Measurements from ENCODE around the gene PRSS21. TPM values are rescaled to one million over a fixed set of nuclear protein-coding genes. Genes with fewer than 3 reads are reported as not detected.
A peak's percentile ranks its signal among the peaks of the same experiment; 100 is the strongest.

PRSS21 gene
- total RNA-seq, 1 donor from 2014 or later, result 26.5 TPM

DNA sequence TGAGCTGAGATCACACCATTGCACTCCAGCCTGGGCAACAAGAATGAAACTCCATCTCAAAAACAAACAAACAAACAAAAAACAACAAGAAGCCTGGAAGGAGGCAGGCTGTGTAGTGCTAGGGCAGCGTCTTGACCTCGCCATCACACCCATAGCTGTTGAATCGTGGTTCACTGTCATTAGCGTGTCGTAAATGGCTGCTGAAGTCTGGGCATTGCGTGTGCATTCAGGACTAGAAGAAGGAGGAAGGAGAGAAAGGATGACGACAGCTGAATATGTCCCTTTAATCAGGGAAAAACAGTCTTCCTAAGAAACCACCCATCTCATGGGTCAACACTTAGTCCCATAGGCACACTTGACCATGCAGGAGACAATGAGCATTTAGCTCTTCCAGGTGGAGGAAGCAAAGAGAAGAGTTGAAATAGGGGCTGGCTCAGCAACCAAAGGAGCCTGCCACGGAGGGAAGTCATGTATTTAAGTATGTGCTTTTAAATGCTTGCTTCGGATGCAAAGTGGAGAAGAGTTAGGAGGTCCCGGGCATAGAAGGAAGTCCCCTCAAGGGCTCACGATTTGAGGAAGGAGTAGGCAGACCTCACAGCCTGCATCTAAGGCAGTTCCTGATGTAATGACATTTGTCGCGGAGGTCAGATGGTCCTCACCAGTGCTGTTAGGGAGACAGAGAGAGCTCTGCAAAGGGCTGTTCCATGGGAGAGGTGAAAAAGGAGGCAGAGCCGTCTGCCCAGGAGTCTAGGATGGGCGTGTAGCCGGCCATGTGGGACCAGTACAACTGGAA, 32.1 kb downstream of the PRSS21 start:
- Histone ChIP-seq H3K27me3 (ENCODE audit: low read depth) (peaks cover 19% of the 10 kb centered on the region), H3K36me3 (no peaks in the 10 kb centered on the region), H3K4me3 (no peak overlapping the region), H3K27ac (no peak overlapping the region), H3K9me3 (no peaks in the 10 kb centered on the region), H3K4me1 (no peaks in the 10 kb centered on the region)
- no peak for ATAC-seq
- intact Hi-C loops (cut with DNase I), result no loop called here
- DNase-seq, result no peak
- TF ChIP-seq, protein P1, sequence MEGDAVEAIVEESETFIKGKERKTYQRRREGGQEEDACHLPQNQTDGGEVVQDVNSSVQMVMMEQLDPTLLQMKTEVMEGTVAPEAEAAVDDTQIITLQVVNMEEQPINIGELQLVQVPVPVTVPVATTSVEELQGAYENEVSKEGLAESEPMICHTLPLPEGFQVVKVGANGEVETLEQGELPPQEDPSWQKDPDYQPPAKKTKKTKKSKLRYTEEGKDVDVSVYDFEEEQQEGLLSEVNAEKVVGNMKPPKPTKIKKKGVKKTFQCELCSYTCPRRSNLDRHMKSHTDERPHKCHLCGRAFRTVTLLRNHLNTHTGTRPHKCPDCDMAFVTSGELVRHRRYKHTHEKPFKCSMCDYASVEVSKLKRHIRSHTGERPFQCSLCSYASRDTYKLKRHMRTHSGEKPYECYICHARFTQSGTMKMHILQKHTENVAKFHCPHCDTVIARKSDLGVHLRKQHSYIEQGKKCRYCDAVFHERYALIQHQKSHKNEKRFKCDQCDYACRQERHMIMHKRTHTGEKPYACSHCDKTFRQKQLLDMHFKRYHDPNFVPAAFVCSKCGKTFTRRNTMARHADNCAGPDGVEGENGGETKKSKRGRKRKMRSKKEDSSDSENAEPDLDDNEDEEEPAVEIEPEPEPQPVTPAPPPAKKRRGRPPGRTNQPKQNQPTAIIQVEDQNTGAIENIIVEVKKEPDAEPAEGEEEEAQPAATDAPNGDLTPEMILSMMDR (IDR thresholded peaks at IDR 0.05), result no peak

GRCh38 chr16:2852003-2852730, 35.1 kb downstream of the PRSS21 start:
- peak; percentile 38 for DNase-seq
- intact Hi-C loops (cut with DNase I), result no loop called here

GRCh38 chr16:2852731-2853507, 35.9 kb downstream of the PRSS21 start:
- peaks cover 21% of the 10 kb centered on the region for H3K27me3 ChIP-seq (ENCODE audit: low read depth)
- no peak overlapping the region for H3K4me3 ChIP-seq
- H3K4me1 ChIP-seq, result no peaks in the 10 kb centered on the region
- ATAC-seq (no peak), DNase-seq (no peak)
- TF ChIP-seq, protein P1 (IDR thresholded peaks at IDR 0.05), result no peak
- H3K9me3 ChIP-seq, result peaks cover 8% of the 10 kb centered on the region
- H3K36me3 ChIP-seq, result no peaks in the 10 kb centered on the region
- intact Hi-C loops (cut with DNase I), result no loop called here
- no peak overlapping the region for H3K27ac ChIP-seq

More at GRCh38 chr16:2852003-2852730, 35.1 kb downstream of the PRSS21 start:
- H3K9me3 ChIP-seq, result peaks cover 8% of the 10 kb centered on the region
- H3K4me3 ChIP-seq, result no peak overlapping the region
- ATAC-seq, result no peak
- H3K27me3 ChIP-seq (ENCODE audit: low read depth), result peaks cover 19% of the 10 kb centered on the region
- H3K36me3 ChIP-seq, result no peaks in the 10 kb centered on the region
- H3K27ac ChIP-seq, result no peak overlapping the region
- TF ChIP-seq, protein P1 (IDR thresholded peaks at IDR 0.05), result no peak
- H3K4me1 ChIP-seq, result no peaks in the 10 kb centered on the region

- intact Hi-C loops (cut with DNase I), result no loop called here
- peaks cover 8% of the 10 kb centered on the region for H3K9me3 ChIP-seq
- TF ChIP-seq, protein P1 (IDR thresholded peaks at IDR 0.05), result no peak
- H3K4me1 ChIP-seq, result no peaks in the 10 kb centered on the region
- DNase-seq (no peak), ATAC-seq (no peak)
- no peak overlapping the region for H3K27ac ChIP-seq
- peaks cover 27% of the 10 kb centered on the region for H3K27me3 ChIP-seq (ENCODE audit: low read depth)
- no peaks in the 10 kb centered on the region for H3K36me3 ChIP-seq
- H3K4me3 ChIP-seq, result no peak overlapping the region
These were observed 36.6 kb downstream of the PRSS21 start for GRCh38 chr16:2853531-2854073.

GRCh38 chr16:2854700-2855309, 37.8 kb downstream of the PRSS21 start:
- Histone ChIP-seq H3K27ac (no peak overlapping the region), H3K27me3 (ENCODE audit: low read depth) (peaks cover 29% of the 10 kb centered on the region), H3K9me3 (peaks cover 8% of the 10 kb centered on the region), H3K36me3 (no peaks in the 10 kb centered on the region), H3K4me1 (no peaks in the 10 kb centered on the region), H3K4me3 (no peak overlapping the region)
- TF ChIP-seq, protein P1 (IDR thresholded peaks at IDR 0.05), result peak; percentile 37
- intact Hi-C loops (cut with DNase I), result no loop called here
- ATAC-seq (no peak), DNase-seq (no peak)
